ENCODE results near the gene TUBA4A. TPM values are rescaled to one million over a fixed set of nuclear protein-coding genes. Genes with fewer than 3 reads are reported as not detected.

Gene TUBA4A
- total and polyA plus RNA-seq, 2 experiments from 2014 or later = 4.7 to 10.5 TPM

DNA sequence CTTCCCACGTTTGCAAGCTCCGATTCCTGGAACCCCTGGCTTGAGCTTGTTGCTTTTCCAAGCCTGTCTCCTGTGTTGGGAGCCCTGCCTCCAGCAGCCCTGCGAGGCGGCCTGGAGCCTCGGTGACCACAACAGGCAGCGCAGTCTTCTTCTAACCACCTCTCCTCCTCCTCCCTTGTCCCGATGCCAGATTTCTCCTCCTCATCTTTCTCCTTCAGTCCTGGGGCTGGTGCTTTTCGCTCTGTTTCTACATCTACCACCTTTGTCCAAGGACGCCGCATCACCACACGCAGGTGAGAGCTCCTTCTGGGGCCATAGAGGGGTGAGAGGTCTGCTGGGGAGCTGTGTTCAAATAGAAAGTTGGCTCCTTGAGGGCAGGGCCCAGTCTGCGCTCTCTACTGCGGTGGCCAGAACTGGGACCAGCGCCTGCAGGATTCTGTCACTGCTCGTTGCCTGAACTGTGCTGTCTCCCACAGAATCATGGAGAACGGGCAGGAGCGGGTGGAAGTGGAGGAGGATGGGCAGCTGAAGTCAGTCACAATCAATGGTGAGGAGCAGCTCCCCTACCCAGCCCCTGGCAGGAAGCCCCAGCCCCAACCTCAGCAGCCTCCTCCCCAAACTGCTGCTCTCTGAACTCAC, 29.3 kb upstream of the TUBA4A start:
- Histone ChIP-seq H3K4me3 (no peak overlapping the region), H3K4me2 (no peak overlapping the region), H3K36me3 (replicated peaks; ENCODE audit: insufficient read depth, low read depth) (no peaks in the 10 kb centered on the region), H3K9me3 (ENCODE audit: low read depth) (no peaks in the 10 kb centered on the region), H3K27me3 (no peaks in the 10 kb centered on the region), H3K9me2 (replicated peaks; ENCODE audit: insufficient read depth) (no peaks in the 10 kb centered on the region), H2AFZ (no peak overlapping the region), H3K27ac (no peak overlapping the region), H3K4me1 (ENCODE audit: insufficient read depth) (peaks cover 11% of the 10 kb centered on the region), H4K20me1 (ENCODE audit: insufficient read depth, poor library complexity, severe bottlenecking) (no peaks in the 10 kb centered on the region), H3K79me2 (peaks cover 4% of the 10 kb centered on the region)
- TF ChIP-seq EZH2 (IDR thresholded peaks at IDR 0.05; ENCODE audit: borderline replicate concordance) (no peak), EZH2phosphoT487 (IDR thresholded peaks at IDR 0.05; ENCODE audit: low read depth, severe bottlenecking, unreplicated experiment) (no peak)
- TF ChIP-seq, protein P1, sequence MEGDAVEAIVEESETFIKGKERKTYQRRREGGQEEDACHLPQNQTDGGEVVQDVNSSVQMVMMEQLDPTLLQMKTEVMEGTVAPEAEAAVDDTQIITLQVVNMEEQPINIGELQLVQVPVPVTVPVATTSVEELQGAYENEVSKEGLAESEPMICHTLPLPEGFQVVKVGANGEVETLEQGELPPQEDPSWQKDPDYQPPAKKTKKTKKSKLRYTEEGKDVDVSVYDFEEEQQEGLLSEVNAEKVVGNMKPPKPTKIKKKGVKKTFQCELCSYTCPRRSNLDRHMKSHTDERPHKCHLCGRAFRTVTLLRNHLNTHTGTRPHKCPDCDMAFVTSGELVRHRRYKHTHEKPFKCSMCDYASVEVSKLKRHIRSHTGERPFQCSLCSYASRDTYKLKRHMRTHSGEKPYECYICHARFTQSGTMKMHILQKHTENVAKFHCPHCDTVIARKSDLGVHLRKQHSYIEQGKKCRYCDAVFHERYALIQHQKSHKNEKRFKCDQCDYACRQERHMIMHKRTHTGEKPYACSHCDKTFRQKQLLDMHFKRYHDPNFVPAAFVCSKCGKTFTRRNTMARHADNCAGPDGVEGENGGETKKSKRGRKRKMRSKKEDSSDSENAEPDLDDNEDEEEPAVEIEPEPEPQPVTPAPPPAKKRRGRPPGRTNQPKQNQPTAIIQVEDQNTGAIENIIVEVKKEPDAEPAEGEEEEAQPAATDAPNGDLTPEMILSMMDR (IDR thresholded peaks at IDR 0.05; ENCODE audit: poor library complexity) = no peak
- DNase-seq (ENCODE audit: low spot score) = no peak
- WGBS (ENCODE audit: low lambda C conversion rate, missing lambda C conversion rate) = 96% methylated on average over 17 of the region's 17 CpGs

- WGBS (ENCODE audit: low lambda C conversion rate, missing lambda C conversion rate) = 95% methylated on average over 5 of the region's 5 CpGs
- no peaks in the 10 kb centered on the region for H3K27me3 ChIP-seq
- H3K4me1 ChIP-seq (ENCODE audit: insufficient read depth) = peaks cover 14% of the 10 kb centered on the region
- no peak overlapping the region for H3K27ac ChIP-seq
- H3K79me2 ChIP-seq = peaks cover 4% of the 10 kb centered on the region
- H3K36me3 ChIP-seq (replicated peaks; ENCODE audit: insufficient read depth, low read depth) = no peaks in the 10 kb centered on the region
- TF ChIP-seq, protein P1 (IDR thresholded peaks at IDR 0.05; ENCODE audit: poor library complexity) = no peak
- TF ChIP-seq EZH2phosphoT487 (IDR thresholded peaks at IDR 0.05; ENCODE audit: low read depth, severe bottlenecking, unreplicated experiment) = no peak
- TF ChIP-seq EZH2 (IDR thresholded peaks at IDR 0.05; ENCODE audit: borderline replicate concordance) = no peak
- H2AFZ ChIP-seq = no peak overlapping the region
- H4K20me1 ChIP-seq (ENCODE audit: insufficient read depth, poor library complexity, severe bottlenecking) = no peaks in the 10 kb centered on the region
- H3K9me3 ChIP-seq (ENCODE audit: low read depth) = no peaks in the 10 kb centered on the region
- H3K4me2 ChIP-seq = no peak overlapping the region
- no peaks in the 10 kb centered on the region for H3K9me2 ChIP-seq (replicated peaks; ENCODE audit: insufficient read depth)
- no peak overlapping the region for H3K4me3 ChIP-seq
- no peak for DNase-seq (ENCODE audit: low spot score)
These were observed 28.7 kb upstream of the TUBA4A start for GRCh38 chr2:219282375-219282774.

GRCh38 chr2:219281588-219281987, 27.9 kb upstream of the TUBA4A start:
- H2AFZ ChIP-seq = no peak overlapping the region
- H3K27ac ChIP-seq = peak overlapping the region; percentile 3
- H3K9me2 ChIP-seq (replicated peaks; ENCODE audit: insufficient read depth) = no peaks in the 10 kb centered on the region
- no peaks in the 10 kb centered on the region for H3K27me3 ChIP-seq
- H3K9me3 ChIP-seq (ENCODE audit: low read depth) = no peaks in the 10 kb centered on the region
- no peak overlapping the region for H3K4me2 ChIP-seq
- no peak overlapping the region for H3K4me3 ChIP-seq
- 74% methylated on average over 8 of the region's 8 CpGs for WGBS (ENCODE audit: low lambda C conversion rate, missing lambda C conversion rate)
- peaks cover 4% of the 10 kb centered on the region for H3K79me2 ChIP-seq
- H3K36me3 ChIP-seq (replicated peaks; ENCODE audit: insufficient read depth, low read depth) = no peaks in the 10 kb centered on the region
- H4K20me1 ChIP-seq (ENCODE audit: insufficient read depth, poor library complexity, severe bottlenecking) = no peaks in the 10 kb centered on the region
- TF ChIP-seq EZH2phosphoT487 (IDR thresholded peaks at IDR 0.05; ENCODE audit: low read depth, severe bottlenecking, unreplicated experiment) = no peak
- TF ChIP-seq, protein P1 (IDR thresholded peaks at IDR 0.05; ENCODE audit: poor library complexity) = no peak
- no peak for TF ChIP-seq EZH2 (IDR thresholded peaks at IDR 0.05; ENCODE audit: borderline replicate concordance)
- no peak for DNase-seq (ENCODE audit: low spot score)
- peaks cover 14% of the 10 kb centered on the region for H3K4me1 ChIP-seq (ENCODE audit: insufficient read depth)

All from hepatocyte (in vitro differentiated cells).